Heart right ventricle (tissue), 16 donors: ENCODE measurements around the gene MTFR1L. TPM values are rescaled to one million over a fixed set of nuclear protein-coding genes. Genes with fewer than 3 reads are reported as not detected.

Experiments used
- ATAC-seq, 8 donors: fragments of 200-7000 bp; cut with Tn5 transposase; one replicate each; pipeline ENCODE4 v1.9.1; 2020; ENCODE audit warnings: mild to moderate bottlenecking in 8 of 8, moderate library complexity in 8 of 8, moderate number of reproducible peaks in 1 of 8
- DNase-seq, 2 donors: peaks; one replicate each; pipeline ENCODE4 v3.0.0-alpha.2; 2020
- H3K27ac ChIP-seq, 10 donors: fragments of 200-600 bp; sonication (generic) in 2 of 10; one replicate each; pipeline versions ENCODE4 v1.5.0 to v1.8.0; 2020 to 2022; ENCODE audit warnings: mild to moderate bottlenecking in 3 of 10
- H3K27me3 ChIP-seq, 7 donors: fragments of 200-600 bp; one replicate each; pipeline ENCODE4 v1.8.0; 2021 to 2022; ENCODE audit warnings: mild to moderate bottlenecking in 2 of 7
- H3K36me3 ChIP-seq, 9 donors: fragments of 200-600 bp; sonication (generic) in 1 of 9; one replicate each; pipeline versions ENCODE4 v1.5.0 to v1.8.0; 2020 to 2022; ENCODE audit warnings: mild to moderate bottlenecking in 2 of 9
- H3K4me1 ChIP-seq, 9 donors: fragments of 200-600 bp; sonication (generic) in 1 of 9; one replicate each; pipeline versions ENCODE4 v1.5.0 to v1.8.0; 2020 to 2022; ENCODE audit warnings: mild to moderate bottlenecking in 4 of 9
- H3K4me3 ChIP-seq, 10 donors: fragments of 200-600 bp; sonication (generic) in 2 of 10; one replicate each; pipeline versions ENCODE4 v1.5.0 to v1.8.0; 2020 to 2022; ENCODE audit warnings: mild to moderate bottlenecking in 7 of 10, moderate library complexity in 2 of 10
- H3K9me3 ChIP-seq, 11 donors: fragments of 200-600 bp in 10 of 11; sonication (generic) in 2 of 11; one replicate each; pipeline versions ENCODE4 v1.5.0 to v1.8.0; 2013 to 2022; ENCODE audit warnings: mild to moderate bottlenecking in 2 of 11, control low read depth in 1 of 11, moderate library complexity in 1 of 11
- WGBS, 2 donors: extraction: QIAGEN DNeasy Blood & Tissue Kit; methylation state at CpG; one replicate each; pipeline ENCODE4 v1.1.7; 2013; ENCODE audit warnings: inconsistent platforms in 1 of 2; 5-methylcytosine and 5-hydroxymethylcytosine counted together
- intact Hi-C, 10 donors: fragments of 100-400 bp; cut with DNase I; formaldehyde crosslinking; loops; one replicate each; pipeline versions ENCODE4 v1.11.1 to v1.14.2; 2022
- polyA plus RNA-seq, 2 donors: library from polyadenylated mRNA; stranded (reverse); fragments of 200-250 nt; gene quantifications; one replicate each; pipeline ENCODE4 v1.2.3, GENCODE V29; 2013
- total RNA-seq, 10 donors: library from RNA; stranded (reverse); fragmentation: NEBNext Ultra II Directional in 3 of 10; extraction: Animal tissue kit (Norgen Biotek cat#: 25700) in 3 of 10; gene quantifications; one replicate each; pipeline versions ENCODE4 v1.2.1 to v1.2.4, GENCODE V29; 2021 to 2023
- TF ChIP-seq, protein P1 (sequence below), 9 donors: fragments of 200-600 bp; sonication (generic) in 2 of 9; IDR thresholded peaks; one replicate each; pipeline versions ENCODE4 v1.5.0 to v1.8.0; 2021 to 2022; ENCODE audit warnings: antibody characterized with exemption in 9 of 9, mild to moderate bottlenecking in 5 of 9, moderate library complexity in 1 of 9
- donor health status: Arrhythmogenic right ventricular cardiomyopathy.
- donor health status: ischemic (EF 13 %, LVEDD 7.1; RV severe dilation, severe dysfunction).
- donor health status: healthy with polysubstance abuse.
- donor health status: DM: no; HTN: yes; CAD: no.
- donor health status: DM: no; HTN: no; CAD: no.
- donor health status: ischemic (EF 25% LVEDD 6.9; RV normal size, moderate dysfunction).
- donor health status: ischemic (EF 25% LVEDD 5.7; RV mildly dilated, moderate dysfunction).
- donor health status: healthy.
- donor health status: DM: yes; HTN: yes; CAD: no.
- donor health status: Ischemic cardiomyopathy.
- donor health status: ischemic (EF 35%, LVEDD 5.7; RV mildly dilated, moderate dysfunction).
- donor health status: nonischemic (EF 11% LVEDD 7.7; RV severe dilation, severe dysfunction).
- donor health status: DM: yes; HTN: yes; CAD: no.
- donor health status: PGD.
- donor health status: ischemic (EF 29% LVEDD 5.4; RV normal size, mild dysfunction).
- donor health status: nonischemic (EF 23%, LVEDD 6.1; RV moderate dilation, normal function).

Gene MTFR1L
- total and polyA plus RNA-seq, 12 donors, result 91.1 to 264 (median 223) TPM

DNA sequence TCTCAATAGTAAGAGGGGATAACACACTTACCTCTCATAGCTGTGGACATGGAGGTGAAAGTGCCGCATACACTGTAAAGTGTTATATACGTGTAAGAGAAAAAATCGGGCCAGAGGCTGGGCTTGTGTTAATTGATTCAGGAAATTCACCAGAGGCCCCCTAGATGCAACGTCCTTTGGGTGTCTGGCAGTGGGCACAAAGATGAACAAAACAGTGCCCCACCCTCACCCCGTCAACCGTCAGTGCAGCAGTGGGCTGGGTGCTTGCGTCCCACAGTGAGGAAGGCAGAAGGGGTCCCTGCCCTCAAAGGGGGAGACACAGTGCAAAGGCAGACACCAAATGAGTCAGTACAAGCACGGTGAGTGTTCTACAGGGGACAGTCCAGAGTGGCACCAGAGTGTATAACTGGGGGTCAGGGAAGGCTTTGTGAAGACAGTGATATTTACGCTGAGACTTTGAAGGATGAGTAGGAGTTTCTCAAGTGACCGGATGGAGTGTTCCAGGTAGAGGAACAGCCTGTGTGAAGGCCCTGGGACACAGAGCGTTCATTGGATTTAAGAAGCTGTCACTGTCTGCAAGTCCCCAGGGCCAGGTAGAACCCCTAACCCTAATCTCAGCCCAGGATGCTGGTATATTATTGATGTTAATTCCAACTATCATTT is 6.6 kb upstream of the MTFR1L start:
- no peaks in the 10 kb centered on the region for H3K27me3 ChIP-seq
- H3K27ac ChIP-seq, result no peak overlapping the region
- ATAC-seq (no peak), DNase-seq (no peak)
- WGBS, 2 donors, result 85% methylated on average over 11 of the region's 11 CpGs
- H3K9me3 ChIP-seq, result no peaks in the 10 kb centered on the region
- intact Hi-C loops, result loop anchor here in 6 of 10 donors (5.0 to 10.0 kb wide), 6 partner anchors 206 to 578 kb away; partner anchors contain the start of genes SYF2 (in 2 of the 6) and RSRP1 (in 1 of the 6)
- TF ChIP-seq, protein P1, sequence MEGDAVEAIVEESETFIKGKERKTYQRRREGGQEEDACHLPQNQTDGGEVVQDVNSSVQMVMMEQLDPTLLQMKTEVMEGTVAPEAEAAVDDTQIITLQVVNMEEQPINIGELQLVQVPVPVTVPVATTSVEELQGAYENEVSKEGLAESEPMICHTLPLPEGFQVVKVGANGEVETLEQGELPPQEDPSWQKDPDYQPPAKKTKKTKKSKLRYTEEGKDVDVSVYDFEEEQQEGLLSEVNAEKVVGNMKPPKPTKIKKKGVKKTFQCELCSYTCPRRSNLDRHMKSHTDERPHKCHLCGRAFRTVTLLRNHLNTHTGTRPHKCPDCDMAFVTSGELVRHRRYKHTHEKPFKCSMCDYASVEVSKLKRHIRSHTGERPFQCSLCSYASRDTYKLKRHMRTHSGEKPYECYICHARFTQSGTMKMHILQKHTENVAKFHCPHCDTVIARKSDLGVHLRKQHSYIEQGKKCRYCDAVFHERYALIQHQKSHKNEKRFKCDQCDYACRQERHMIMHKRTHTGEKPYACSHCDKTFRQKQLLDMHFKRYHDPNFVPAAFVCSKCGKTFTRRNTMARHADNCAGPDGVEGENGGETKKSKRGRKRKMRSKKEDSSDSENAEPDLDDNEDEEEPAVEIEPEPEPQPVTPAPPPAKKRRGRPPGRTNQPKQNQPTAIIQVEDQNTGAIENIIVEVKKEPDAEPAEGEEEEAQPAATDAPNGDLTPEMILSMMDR (IDR thresholded peaks at IDR 0.05), result no peak
- no peak overlapping the region for H3K4me3 ChIP-seq
- H3K4me1 ChIP-seq, result peaks cover 0 to 40% (median 22%) of the 10 kb centered on the region in 9 donors
- peaks cover 0 to 85% (median 53%) of the 10 kb centered on the region in 9 donors for H3K36me3 ChIP-seq

DNA sequence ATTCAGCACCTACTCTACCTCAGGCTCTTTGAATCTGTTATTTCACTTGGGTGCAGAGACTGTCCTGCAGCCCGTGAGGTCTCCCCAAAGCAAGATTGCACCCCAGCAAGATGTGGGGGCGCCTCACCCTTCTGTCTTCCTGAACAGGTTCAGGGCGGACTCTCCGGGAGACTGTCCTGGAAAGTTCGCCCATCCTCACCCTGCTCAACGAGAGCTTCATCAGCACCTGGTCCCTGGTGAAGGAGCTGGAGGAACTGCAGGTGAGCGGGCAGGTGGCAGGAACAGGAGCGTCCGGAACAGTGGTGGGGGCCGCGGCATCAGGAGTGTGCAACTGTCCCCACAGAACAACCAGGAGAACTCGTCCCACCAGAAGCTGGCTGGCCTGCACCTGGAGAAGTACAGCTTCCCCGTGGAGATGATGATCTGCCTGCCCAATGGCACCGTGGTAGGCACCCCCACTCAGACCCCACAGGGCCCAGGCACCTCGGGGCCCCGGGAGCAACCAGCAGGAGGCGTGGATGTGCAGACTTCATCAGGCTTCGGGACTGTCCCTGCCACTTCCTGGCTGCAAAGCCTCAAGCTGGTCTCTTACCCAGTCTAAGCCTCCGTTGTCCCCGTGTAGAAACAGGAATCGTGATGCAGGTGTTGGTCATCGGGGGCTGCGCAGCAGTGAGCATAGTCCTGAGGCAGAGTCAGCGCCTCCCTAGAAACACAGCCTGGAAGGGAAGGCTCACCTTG is 5.9 kb upstream of the MTFR1L start:
- Histone ChIP-seq H3K4me3 (no peak overlapping the region), H3K36me3 (peaks cover 0 to 78% (median 53%) of the 10 kb centered on the region in 9 donors), H3K27ac (no peak overlapping the region), H3K9me3 (no peaks in the 10 kb centered on the region), H3K27me3 (no peaks in the 10 kb centered on the region), H3K4me1 (peaks cover 0 to 40% (median 26%) of the 10 kb centered on the region in 9 donors)
- intact Hi-C loops, result loop anchor here in 6 of 10 donors (5.0 to 10.0 kb wide), 6 partner anchors 207 to 579 kb away; partner anchors contain the start of genes SYF2 (in 2 of the 6) and RSRP1 (in 1 of the 6)
- 92% methylated on average over 24 of the region's 24 CpGs for WGBS, 2 donors
- TF ChIP-seq, protein P1 (IDR thresholded peaks at IDR 0.05), result no peak
- ATAC-seq (no peak), DNase-seq (no peak)

DNA sequence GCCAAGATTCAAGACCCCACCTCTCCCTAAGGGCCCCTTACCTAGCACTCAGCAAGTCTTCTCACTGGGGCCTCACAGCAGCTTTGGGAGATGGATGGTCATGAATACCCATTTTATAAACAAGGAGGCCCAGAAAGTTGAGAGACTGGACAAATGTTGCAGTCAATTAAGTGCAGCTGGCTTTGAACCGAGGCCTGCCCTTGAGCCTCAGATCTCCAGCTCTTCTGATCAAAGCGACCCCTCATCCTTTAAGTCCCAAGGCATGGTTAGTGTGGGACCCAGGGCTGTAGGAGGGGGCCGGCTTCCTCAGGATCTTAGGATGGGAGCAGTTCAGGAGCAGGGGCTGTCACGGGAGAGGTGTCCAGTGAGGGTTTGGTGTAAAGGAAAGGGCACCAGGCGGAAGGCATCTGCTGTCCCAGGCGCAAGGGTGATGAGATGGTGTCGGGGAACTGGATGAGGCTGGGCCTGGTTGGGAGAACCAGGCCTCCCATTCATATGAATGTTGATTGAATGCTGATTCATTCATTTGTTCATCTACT is 5.1 kb upstream of the MTFR1L start:
- WGBS, 2 donors, result 94% methylated on average over 7 of the region's 7 CpGs
- intact Hi-C loops, result loop anchor here in 7 of 10 donors (5.0 to 10.0 kb wide), 7 partner anchors 207 to 580 kb away; partner anchors contain the start of genes SYF2 (in 2 of the 7) and RSRP1 (in 1 of the 7)
- DNase-seq (no peak), ATAC-seq (no peak)
- Histone ChIP-seq H3K4me3 (no peak overlapping the region), H3K4me1 (peaks cover 0 to 36% (median 28%) of the 10 kb centered on the region in 9 donors), H3K27me3 (no peaks in the 10 kb centered on the region), H3K27ac (no peak overlapping the region), H3K9me3 (no peaks in the 10 kb centered on the region), H3K36me3 (peaks cover 0 to 70% (median 48%) of the 10 kb centered on the region in 9 donors)
- TF ChIP-seq, protein P1 (IDR thresholded peaks at IDR 0.05), result no peak
